Body of pancreas (tissue), 4 donors: ENCODE results near the gene ADAMTSL1. TPM values are rescaled to one million over a fixed set of nuclear protein-coding genes. Genes with fewer than 3 reads are reported as not detected.
A peak's percentile ranks its signal among the peaks of the same experiment; 100 is the strongest.

Experiments used
- ATAC-seq: fragments of 150-250 bp; one replicate; pipeline ENCODE4 v1.9.1; 2016
- DNase-seq, 4 donors: peaks; one replicate each; pipeline ENCODE4 v3.0.0-alpha.2; 2019
- H3K27ac ChIP-seq, 4 donors: fragments of 200-600 bp; sonication (generic); 1 replicate in 3 of 4; 2 replicates in 1 of 4; pipeline versions ENCODE4 v1.5.1 to v1.6.1; 2016 to 2019; ENCODE audit warnings: mild to moderate bottlenecking in 1 of 4, mixed read lengths in 1 of 4, moderate library complexity in 1 of 4
- H3K27me3 ChIP-seq, 2 donors: fragments of 200-600 bp; sonication (generic); one replicate each; pipeline ENCODE4 v1.6.0; 2016; ENCODE audit warnings: mild to moderate bottlenecking in 1 of 2
- H3K36me3 ChIP-seq, 2 donors: fragments of 200-600 bp; sonication (generic); replicated peaks in 1 of 2; 2 replicates each; pipeline ENCODE4 v1.5.1; 2016; ENCODE audit warnings: low read depth in 2 of 2; ENCODE audit not compliant: insufficient read depth in 1 of 2
- H3K4me1 ChIP-seq: fragments of 200-600 bp; sonication (generic); one replicate; pipeline ENCODE4 v1.6.0; 2016
- H3K4me3 ChIP-seq, 2 donors: fragments of 200-600 bp; sonication (generic); 1 replicate in 1 of 2; 2 replicates in 1 of 2; pipeline ENCODE4 v1.5.1; 2016 to 2019
- H3K9me3 ChIP-seq, 3 donors: fragments of 200-600 bp; sonication (generic); 1 replicate in 2 of 3; 2 replicates in 1 of 3; pipeline ENCODE4 v1.5.1; 2016
- CTCF ChIP-seq, 7 experiments: fragments of 450-650 bp in 4 of 7; fragments of 200-600 bp in 3 of 7; sonication (generic) in 3 of 7; IDR thresholded peaks; one replicate each; pipeline ENCODE4 v1.5.1; 2016 to 2019; ENCODE audit warnings: antibody characterized with exemption in 7 of 7
- POLR2A ChIP-seq, 3 donors: fragments of 450-650 bp; IDR thresholded peaks; one replicate each; pipeline ENCODE4 v1.6.1; 2016; ENCODE audit warnings: antibody characterized with exemption in 3 of 3, mild to moderate bottlenecking in 2 of 3
- WGBS, 2 donors: methylation state at CpG; one replicate each; pipeline ENCODE4 v1.1.5; 2017; 5-methylcytosine and 5-hydroxymethylcytosine counted together
- intact Hi-C: fragments of 100-400 bp; cut with DNase I; formaldehyde crosslinking; loops from one replicate; pipeline ENCODE4 v1.15.1; 2023
- total RNA-seq, 2 donors: library from RNA; depleted of rRNA; stranded (reverse); fragments of >200 nt; gene quantifications; one replicate each; pipeline ENCODE4 v1.1.0, GENCODE V29; 2016

ADAMTSL1 gene
- total RNA-seq, 2 donors from 2014 or later, result 0.52 to 0.99 TPM

- intact Hi-C loops, result no loop called here
Measured at GRCh38 chr9:18775241-18775640, 301.3 kb downstream of the ADAMTSL1 start.

GRCh38 chr9:18775930-18776329 lies 302.0 kb downstream of the ADAMTSL1 start:
- Histone ChIP-seq H3K36me3 (no peaks in the 10 kb centered on the region), H3K4me3 (no peak overlapping the region), H3K27ac (peak overlapping the region in 2 of 4 donors; percentile 32 to 64), H3K4me1 (peaks cover 8% of the 10 kb centered on the region), H3K9me3 (no peaks in the 10 kb centered on the region), H3K27me3 (no peaks in the 10 kb centered on the region)
- DNase-seq (no peak), ATAC-seq (peak; percentile 60)
- TF ChIP-seq CTCF (IDR thresholded peaks at IDR 0.05) (no peak), POLR2A (IDR thresholded peaks at IDR 0.05) (no peak)
- 38 to 47% methylated on average over 6 of the region's 6 CpGs for WGBS, 2 donors
- intact Hi-C loops, result no loop called here

More at GRCh38 chr9:18775241-18775640, 301.3 kb downstream of the ADAMTSL1 start:
- DNase-seq (no peak), ATAC-seq (no peak)
- no peak overlapping the region for H3K4me3 ChIP-seq
- WGBS, 2 donors, result 74 to 86% methylated on average over 1 of the region's 1 CpG
- H3K27ac ChIP-seq, result peak overlapping the region in 1 of 4 donors; percentile 64
- H3K27me3 ChIP-seq, result no peaks in the 10 kb centered on the region
- no peak for TF ChIP-seq CTCF (IDR thresholded peaks at IDR 0.05)
- no peak for TF ChIP-seq POLR2A (IDR thresholded peaks at IDR 0.05)
- peaks cover 8% of the 10 kb centered on the region for H3K4me1 ChIP-seq
- no peaks in the 10 kb centered on the region for H3K36me3 ChIP-seq
- no peaks in the 10 kb centered on the region for H3K9me3 ChIP-seq

- ATAC-seq (no peak), DNase-seq (no peak)
- TF ChIP-seq CTCF (IDR thresholded peaks at IDR 0.05) (no peak), POLR2A (IDR thresholded peaks at IDR 0.05) (no peak)
- 90 to 95% methylated on average over 53 to 72 of the region's 73 CpGs for WGBS, 2 donors
- Histone ChIP-seq H3K36me3 (no peaks in the 10 kb centered on the region), H3K4me1 (peaks cover 8% of the 10 kb centered on the region), H3K27ac (peak overlapping the region in 1 of 4 donors; percentile 64), H3K27me3 (no peaks in the 10 kb centered on the region), H3K4me3 (no peak overlapping the region), H3K9me3 (no peaks in the 10 kb centered on the region)
- intact Hi-C loops, result no loop called here
Measured at GRCh38 chr9:18776836-18777820, 303.2 kb downstream of the ADAMTSL1 start.

- no peaks in the 10 kb centered on the region for H3K36me3 ChIP-seq
- H3K9me3 ChIP-seq, result no peaks in the 10 kb centered on the region
- H3K27ac ChIP-seq, result no peak overlapping the region
- no peak for ATAC-seq
- 38 to 54% methylated on average over 2 of the region's 2 CpGs for WGBS, 2 donors
- TF ChIP-seq CTCF (IDR thresholded peaks at IDR 0.05) (no peak), POLR2A (IDR thresholded peaks at IDR 0.05) (no peak)
- peaks cover 8% of the 10 kb centered on the region for H3K4me1 ChIP-seq
- no peak for DNase-seq
- no peak overlapping the region for H3K4me3 ChIP-seq
- no peaks in the 10 kb centered on the region for H3K27me3 ChIP-seq
- intact Hi-C loops, result no loop called here
Measured at GRCh38 chr9:18778147-18778546, 304.2 kb downstream of the ADAMTSL1 start.
